AG09319 (cell line): ENCODE measurements around the gene FGF12.
"Not testable (repeated sequence)": the region's sequence is repeated elsewhere in the genome, so short reads cannot be mapped to it uniquely, and the experiment has no call there.

Source experiments
- DNase-seq: peaks from one replicate; pipeline ENCODE4 v3.0.0-alpha.2; 2010; ENCODE audit warnings: low read depth; ENCODE audit errors: extremely low read depth
- CTCF ChIP-seq: IDR thresholded peaks from 2 replicates; pipeline ENCODE4 v1.5.1; 2011; ENCODE audit warnings: low read depth, mild to moderate bottlenecking, inconsistent platforms, low read length, moderate library complexity

Gene FGF12

GRCh38 chr3:192577811-192578210 is 149.5 kb downstream of the FGF12 start:
- no peak for TF ChIP-seq CTCF
- no peak for DNase-seq

GRCh38 chr3:192577271-192577670 is 150.1 kb downstream of the FGF12 start:
- DNase-seq = no peak
- TF ChIP-seq CTCF = no peak

- not testable (repeated sequence) for DNase-seq
Measured at GRCh38 chr3:192576704-192577103, 150.6 kb downstream of the FGF12 start.

- no peak for TF ChIP-seq CTCF
- DNase-seq = no peak
Measured at GRCh38 chr3:192575879-192576506, 151.3 kb downstream of the FGF12 start.

GRCh38 chr3:192573240-192573639 is 154.1 kb downstream of the FGF12 start:
- no peak for TF ChIP-seq CTCF
- DNase-seq = no peak

- DNase-seq = no peak
- TF ChIP-seq CTCF = no peak
Measured at GRCh38 chr3:192570821-192571791, 156.2 kb downstream of the FGF12 start.

GRCh38 chr3:192570315-192570714 is 157.0 kb downstream of the FGF12 start:
- no peak for DNase-seq
- TF ChIP-seq CTCF = no peak
